Stimulated activated CD8-positive, alpha-beta memory T cell treated with anti-CD3 and anti-CD28 coated beads, Interleukin-12 subunit alpha, Interleukin-12 subunit beta, amount 100 ng/mL, for 1 hour (primary cell): Measurements from ENCODE around the gene FGL2.
"Not testable (repeated sequence)": the region's sequence is repeated elsewhere in the genome, so short reads cannot be mapped to it uniquely, and the experiment has no call there.

ENCODE experiments used
- DNase-seq: peaks from one replicate; pipeline ENCODE4 v3.0.0-alpha.2; 2020; ENCODE audit warnings: low read depth

The FGL2 gene

DNA sequence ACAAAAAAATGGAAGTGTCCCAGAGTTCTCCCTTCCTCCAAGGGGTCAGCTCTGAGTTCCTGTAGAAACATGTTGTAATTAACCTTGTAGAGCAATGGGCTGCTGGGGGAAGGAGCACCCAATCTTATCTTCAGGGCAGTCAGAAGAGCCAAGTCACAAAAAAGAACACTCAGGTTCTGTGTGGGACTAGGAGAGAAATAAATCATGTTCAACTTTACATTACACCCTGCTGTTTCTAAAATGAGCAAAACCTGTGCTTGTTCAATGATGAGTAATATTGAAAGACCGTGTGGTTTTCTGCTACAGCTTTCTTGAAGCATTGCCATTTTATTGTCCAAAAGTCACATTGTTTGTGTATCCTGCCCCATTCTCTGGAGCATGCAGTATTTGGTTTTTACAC lies 42.6 kb downstream of the FGL2 start:
- DNase-seq: not testable (repeated sequence)

DNA sequence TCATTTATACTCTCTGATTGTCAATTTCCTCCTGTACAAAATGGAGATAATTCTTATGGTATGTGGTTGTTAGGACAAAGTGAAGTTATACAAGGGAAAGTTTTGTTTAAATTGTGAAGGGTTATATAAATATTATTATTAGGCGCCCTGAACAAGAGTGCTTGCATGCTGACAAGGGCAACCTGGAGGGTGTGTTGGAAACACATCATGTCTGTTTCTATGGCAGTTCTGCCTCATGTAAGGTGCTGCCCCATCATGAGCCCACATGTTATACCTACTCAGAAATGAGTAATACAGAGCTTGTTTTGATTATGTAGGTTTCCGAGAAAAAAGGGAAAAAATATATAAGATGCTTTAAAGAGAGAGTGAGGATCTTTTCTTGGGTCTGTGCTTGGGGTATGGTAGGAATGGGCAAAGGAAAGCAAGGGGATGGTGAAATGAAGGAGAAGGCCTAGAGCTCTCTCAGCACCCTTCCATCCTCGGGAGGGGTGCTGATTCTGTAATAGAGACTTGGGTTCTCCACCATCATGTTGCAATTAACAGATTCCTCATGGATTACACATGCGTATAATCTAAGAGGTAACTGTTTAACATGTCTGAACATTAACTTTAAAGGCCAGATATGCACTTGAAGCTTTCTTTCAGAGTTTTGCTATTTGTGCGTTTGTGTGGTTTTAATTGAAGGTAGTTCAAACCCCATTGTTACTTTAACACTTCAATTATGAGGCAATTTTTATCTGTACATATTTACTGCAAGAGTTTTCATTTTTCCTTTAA lies 43.8 kb downstream of the FGL2 start:
- DNase-seq: not testable (repeated sequence)

GRCh38 chr7:77154917-77155464 lies 44.6 kb downstream of the FGL2 start:
- not testable (repeated sequence) for DNase-seq

DNA sequence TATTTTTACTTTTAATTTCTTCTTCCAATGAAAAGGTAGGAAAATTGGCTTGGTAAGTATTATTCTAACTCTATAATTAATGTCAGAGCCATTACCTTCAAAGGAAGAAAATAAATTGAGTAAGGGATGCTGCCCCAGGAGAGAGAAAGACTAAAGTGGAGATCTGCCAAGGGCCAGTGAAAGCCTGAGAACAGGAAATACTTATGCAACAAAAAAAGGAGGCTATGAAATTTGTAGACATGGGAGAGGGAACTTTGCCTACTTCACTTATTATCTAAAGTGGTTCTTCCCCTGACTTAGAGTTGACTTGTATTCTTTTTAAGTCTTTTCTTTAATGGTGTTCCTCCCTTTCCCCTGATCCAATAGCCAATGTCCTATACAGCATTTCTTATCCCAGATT lies 47.4 kb downstream of the FGL2 start:
- DNase-seq: not testable (repeated sequence)
